Heart right ventricle (tissue), 16 donors: ENCODE data around the gene ANXA2. TPM values are rescaled to one million over a fixed set of nuclear protein-coding genes. Genes with fewer than 3 reads are reported as not detected.
A peak's percentile ranks its signal among the peaks of the same experiment; 100 is the strongest.
"Not testable (repeated sequence)": the region's sequence is repeated elsewhere in the genome, so short reads cannot be mapped to it uniquely, and the experiment has no call there.

ENCODE experiments used
- ATAC-seq, 8 donors: fragments of 200-7000 bp; cut with Tn5 transposase; one replicate each; pipeline ENCODE4 v1.9.1; 2020; ENCODE audit warnings: mild to moderate bottlenecking in 8 of 8, moderate library complexity in 8 of 8, moderate number of reproducible peaks in 1 of 8
- DNase-seq, 2 donors: peaks; one replicate each; pipeline ENCODE4 v3.0.0-alpha.2; 2020
- H3K27ac ChIP-seq, 10 donors: fragments of 200-600 bp; sonication (generic) in 2 of 10; one replicate each; pipeline versions ENCODE4 v1.5.0 to v1.8.0; 2020 to 2022; ENCODE audit warnings: mild to moderate bottlenecking in 3 of 10
- H3K27me3 ChIP-seq, 7 donors: fragments of 200-600 bp; one replicate each; pipeline ENCODE4 v1.8.0; 2021 to 2022; ENCODE audit warnings: mild to moderate bottlenecking in 2 of 7
- H3K36me3 ChIP-seq, 9 donors: fragments of 200-600 bp; sonication (generic) in 1 of 9; one replicate each; pipeline versions ENCODE4 v1.5.0 to v1.8.0; 2020 to 2022; ENCODE audit warnings: mild to moderate bottlenecking in 2 of 9
- H3K4me1 ChIP-seq, 9 donors: fragments of 200-600 bp; sonication (generic) in 1 of 9; one replicate each; pipeline versions ENCODE4 v1.5.0 to v1.8.0; 2020 to 2022; ENCODE audit warnings: mild to moderate bottlenecking in 4 of 9
- H3K4me3 ChIP-seq, 10 donors: fragments of 200-600 bp; sonication (generic) in 2 of 10; one replicate each; pipeline versions ENCODE4 v1.5.0 to v1.8.0; 2020 to 2022; ENCODE audit warnings: mild to moderate bottlenecking in 7 of 10, moderate library complexity in 2 of 10
- H3K9me3 ChIP-seq, 11 donors: fragments of 200-600 bp in 10 of 11; sonication (generic) in 2 of 11; one replicate each; pipeline versions ENCODE4 v1.5.0 to v1.8.0; 2013 to 2022; ENCODE audit warnings: mild to moderate bottlenecking in 2 of 11, control low read depth in 1 of 11, moderate library complexity in 1 of 11
- WGBS, 2 donors: extraction: QIAGEN DNeasy Blood & Tissue Kit; methylation state at CpG; one replicate each; pipeline ENCODE4 v1.1.7; 2013; ENCODE audit warnings: inconsistent platforms in 1 of 2; 5-methylcytosine and 5-hydroxymethylcytosine counted together
- intact Hi-C, 10 donors: fragments of 100-400 bp; cut with DNase I; formaldehyde crosslinking; loops; one replicate each; pipeline versions ENCODE4 v1.11.1 to v1.14.2; 2022
- polyA plus RNA-seq, 2 donors: library from polyadenylated mRNA; stranded (reverse); fragments of 200-250 nt; gene quantifications; one replicate each; pipeline ENCODE4 v1.2.3, GENCODE V29; 2013
- total RNA-seq, 10 donors: library from RNA; stranded (reverse); fragmentation: NEBNext Ultra II Directional in 3 of 10; extraction: Animal tissue kit (Norgen Biotek cat#: 25700) in 3 of 10; gene quantifications; one replicate each; pipeline versions ENCODE4 v1.2.1 to v1.2.4, GENCODE V29; 2021 to 2023
- TF ChIP-seq, protein P1 (sequence below), 9 donors: fragments of 200-600 bp; sonication (generic) in 2 of 9; IDR thresholded peaks; one replicate each; pipeline versions ENCODE4 v1.5.0 to v1.8.0; 2021 to 2022; ENCODE audit warnings: antibody characterized with exemption in 9 of 9, mild to moderate bottlenecking in 5 of 9, moderate library complexity in 1 of 9
- donor health status: Arrhythmogenic right ventricular cardiomyopathy.
- donor health status: ischemic (EF 13 %, LVEDD 7.1; RV severe dilation, severe dysfunction).
- donor health status: healthy with polysubstance abuse.
- donor health status: DM: no; HTN: yes; CAD: no.
- donor health status: DM: no; HTN: no; CAD: no.
- donor health status: ischemic (EF 25% LVEDD 6.9; RV normal size, moderate dysfunction).
- donor health status: ischemic (EF 25% LVEDD 5.7; RV mildly dilated, moderate dysfunction).
- donor health status: healthy.
- donor health status: DM: yes; HTN: yes; CAD: no.
- donor health status: Ischemic cardiomyopathy.
- donor health status: ischemic (EF 35%, LVEDD 5.7; RV mildly dilated, moderate dysfunction).
- donor health status: nonischemic (EF 11% LVEDD 7.7; RV severe dilation, severe dysfunction).
- donor health status: DM: yes; HTN: yes; CAD: no.
- donor health status: PGD.
- donor health status: ischemic (EF 29% LVEDD 5.4; RV normal size, mild dysfunction).
- donor health status: nonischemic (EF 23%, LVEDD 6.1; RV moderate dilation, normal function).

The ANXA2 gene
- total and polyA plus RNA-seq, 12 donors: 98.7 to 539 (median 145) TPM

DNA sequence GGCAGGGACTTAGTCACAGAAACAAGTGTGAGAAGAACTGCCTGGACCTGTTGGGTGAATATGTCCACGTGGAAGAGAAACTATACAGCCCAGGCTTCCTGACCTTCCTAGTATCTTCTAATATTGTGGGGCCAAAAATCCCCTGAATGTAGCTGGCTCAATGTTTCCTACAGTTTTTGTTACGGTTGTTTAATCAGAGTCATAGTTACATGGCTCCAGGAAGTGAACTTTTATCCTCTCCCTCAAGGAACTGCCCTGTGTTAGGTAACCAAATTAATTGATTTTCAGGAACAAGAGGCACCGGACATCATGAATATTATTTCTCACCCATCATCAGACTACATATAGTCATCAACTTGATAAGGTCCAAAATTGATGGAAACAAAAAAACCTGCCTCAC lies 59.0 kb downstream of the ANXA2 start:
- Histone ChIP-seq H3K27me3 (no peaks in the 10 kb centered on the region), H3K4me1 (peaks cover 0 to 3% (median 0%) of the 10 kb centered on the region in 9 donors), H3K4me3 (no peak overlapping the region), H3K36me3 (no peaks in the 10 kb centered on the region), H3K27ac (no peak overlapping the region), H3K9me3 (no peaks in the 10 kb centered on the region)
- WGBS, 2 donors: 78 to 83% methylated on average over 3 of the region's 3 CpGs
- TF ChIP-seq, protein P1, sequence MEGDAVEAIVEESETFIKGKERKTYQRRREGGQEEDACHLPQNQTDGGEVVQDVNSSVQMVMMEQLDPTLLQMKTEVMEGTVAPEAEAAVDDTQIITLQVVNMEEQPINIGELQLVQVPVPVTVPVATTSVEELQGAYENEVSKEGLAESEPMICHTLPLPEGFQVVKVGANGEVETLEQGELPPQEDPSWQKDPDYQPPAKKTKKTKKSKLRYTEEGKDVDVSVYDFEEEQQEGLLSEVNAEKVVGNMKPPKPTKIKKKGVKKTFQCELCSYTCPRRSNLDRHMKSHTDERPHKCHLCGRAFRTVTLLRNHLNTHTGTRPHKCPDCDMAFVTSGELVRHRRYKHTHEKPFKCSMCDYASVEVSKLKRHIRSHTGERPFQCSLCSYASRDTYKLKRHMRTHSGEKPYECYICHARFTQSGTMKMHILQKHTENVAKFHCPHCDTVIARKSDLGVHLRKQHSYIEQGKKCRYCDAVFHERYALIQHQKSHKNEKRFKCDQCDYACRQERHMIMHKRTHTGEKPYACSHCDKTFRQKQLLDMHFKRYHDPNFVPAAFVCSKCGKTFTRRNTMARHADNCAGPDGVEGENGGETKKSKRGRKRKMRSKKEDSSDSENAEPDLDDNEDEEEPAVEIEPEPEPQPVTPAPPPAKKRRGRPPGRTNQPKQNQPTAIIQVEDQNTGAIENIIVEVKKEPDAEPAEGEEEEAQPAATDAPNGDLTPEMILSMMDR (IDR thresholded peaks at IDR 0.05): no peak
- DNase-seq: no peak
- intact Hi-C loops: no loop called here
- ATAC-seq: no peak

- Histone ChIP-seq H3K27ac (no peak overlapping the region), H3K4me1 (no peaks in the 10 kb centered on the region), H3K4me3 (no peak overlapping the region), H3K9me3 (no peaks in the 10 kb centered on the region), H3K27me3 (no peaks in the 10 kb centered on the region), H3K36me3 (no peaks in the 10 kb centered on the region)
- DNase-seq: no peak
- 83 to 85% methylated on average over 4 of the region's 4 CpGs for WGBS, 2 donors
- no peak for ATAC-seq
- TF ChIP-seq, protein P1 (IDR thresholded peaks at IDR 0.05): no peak
- intact Hi-C loops: no loop called here
These were observed 60.7 kb downstream of the ANXA2 start for GRCh38 chr15:60337076-60337475.

- H3K4me3 ChIP-seq, H3K4me1 ChIP-seq, H3K27me3 ChIP-seq, DNase-seq, H3K27ac ChIP-seq, ATAC-seq, H3K9me3 ChIP-seq, H3K36me3 ChIP-seq, intact Hi-C loops: not testable (repeated sequence)
- 81 to 83% methylated on average over 4 of the region's 4 CpGs for WGBS, 2 donors
These were observed 62.5 kb downstream of the ANXA2 start for GRCh38 chr15:60335296-60335695.

- intact Hi-C loops: loop anchor here in 9 of 10 donors (5.0 to 10.0 kb wide), 4 partner anchors 414 to 634 kb away; no protein-coding TSS in a partner anchor
- peaks cover 0 to 5% (median 0%) of the 10 kb centered on the region in 9 donors for H3K4me1 ChIP-seq
- no peaks in the 10 kb centered on the region for H3K9me3 ChIP-seq
- no peak overlapping the region for H3K27ac ChIP-seq
- ATAC-seq (no peak), DNase-seq (no peak)
- peaks cover 0 to 59% (median 35%) of the 10 kb centered on the region in 7 donors for H3K27me3 ChIP-seq
- 13 to 17% methylated on average over 7 of the region's 7 CpGs for WGBS, 2 donors
- no peak overlapping the region for H3K4me3 ChIP-seq
- TF ChIP-seq, protein P1 (IDR thresholded peaks at IDR 0.05): peak; percentile 28 to 77 (median 70)
- H3K36me3 ChIP-seq: no peaks in the 10 kb centered on the region
These were observed 68.8 kb downstream of the ANXA2 start for GRCh38 chr15:60328852-60329443.
